Fibroblast of lung (primary cell): Measurements from ENCODE around the gene HCN2.

Experiments
- EZH2 ChIP-seq: IDR thresholded peaks from 2 replicates; pipeline ENCODE4 v1.5.1; 2012; ENCODE audit warnings: low read length, control low read depth, mild to moderate bottlenecking; ENCODE audit errors: missing control alignments
- TF ChIP-seq, protein P1 (sequence below), 2 donors: IDR thresholded peaks in 1 of 2; conservative IDR thresholded peaks in 1 of 2; 1 replicate in 1 of 2; 2 replicates in 1 of 2; pipeline ENCODE4 v1.5.1; 2011 to 2012; ENCODE audit warnings: low read length in 2 of 2, control low read depth in 1 of 2, inconsistent platforms in 1 of 2, low read depth in 1 of 2, mild to moderate bottlenecking in 1 of 2

DNA sequence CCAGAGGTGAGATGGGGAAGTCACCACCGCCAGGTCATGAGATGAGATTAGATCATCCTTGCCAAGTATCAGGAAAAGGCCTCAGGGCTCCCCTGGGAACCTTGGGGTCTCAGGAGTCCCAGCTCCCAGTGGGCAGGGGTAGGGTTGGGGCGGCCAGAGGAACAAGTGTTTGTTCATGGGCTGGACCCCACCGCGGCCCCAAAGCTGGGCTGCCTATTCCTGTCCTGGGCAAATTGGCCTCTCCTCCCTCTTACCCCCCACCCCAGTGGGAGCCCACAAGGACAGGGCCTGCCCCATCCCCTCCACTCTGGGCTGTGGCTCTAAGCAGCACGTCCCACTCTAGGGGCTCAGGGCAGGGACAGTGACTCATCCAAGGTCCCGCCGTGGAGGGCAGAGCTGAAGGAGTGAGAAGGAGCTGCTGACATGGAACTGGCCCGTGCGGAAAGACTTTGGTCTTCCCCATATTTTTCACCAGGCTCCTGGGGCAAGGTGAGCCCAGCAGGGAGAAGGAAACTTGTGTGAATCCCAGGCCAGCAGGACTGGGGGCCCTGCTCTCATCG lies 4.0 kb upstream of the HCN2 start:
- TF ChIP-seq, protein P1, sequence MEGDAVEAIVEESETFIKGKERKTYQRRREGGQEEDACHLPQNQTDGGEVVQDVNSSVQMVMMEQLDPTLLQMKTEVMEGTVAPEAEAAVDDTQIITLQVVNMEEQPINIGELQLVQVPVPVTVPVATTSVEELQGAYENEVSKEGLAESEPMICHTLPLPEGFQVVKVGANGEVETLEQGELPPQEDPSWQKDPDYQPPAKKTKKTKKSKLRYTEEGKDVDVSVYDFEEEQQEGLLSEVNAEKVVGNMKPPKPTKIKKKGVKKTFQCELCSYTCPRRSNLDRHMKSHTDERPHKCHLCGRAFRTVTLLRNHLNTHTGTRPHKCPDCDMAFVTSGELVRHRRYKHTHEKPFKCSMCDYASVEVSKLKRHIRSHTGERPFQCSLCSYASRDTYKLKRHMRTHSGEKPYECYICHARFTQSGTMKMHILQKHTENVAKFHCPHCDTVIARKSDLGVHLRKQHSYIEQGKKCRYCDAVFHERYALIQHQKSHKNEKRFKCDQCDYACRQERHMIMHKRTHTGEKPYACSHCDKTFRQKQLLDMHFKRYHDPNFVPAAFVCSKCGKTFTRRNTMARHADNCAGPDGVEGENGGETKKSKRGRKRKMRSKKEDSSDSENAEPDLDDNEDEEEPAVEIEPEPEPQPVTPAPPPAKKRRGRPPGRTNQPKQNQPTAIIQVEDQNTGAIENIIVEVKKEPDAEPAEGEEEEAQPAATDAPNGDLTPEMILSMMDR (conservative IDR thresholded peaks at IDR 0.05 in 1 of 2, IDR thresholded peaks at IDR 0.05 in 1 of 2; ENCODE audit: low read depth in 1 of 2, low read length in 2 of 2): no peak
- no peak for TF ChIP-seq EZH2
